Stimulated activated CD8-positive, alpha-beta memory T cell treated with anti-CD3 and anti-CD28 coated beads, Interleukin-15, amount 100 ng/mL, for 1 hour (primary cell): Measurements from ENCODE around the gene SYNGR2.

Experiments
- DNase-seq: peaks from one replicate; pipeline ENCODE4 v3.0.0-alpha.2; 2020; ENCODE audit warnings: low read depth

The SYNGR2 gene

GRCh38 chr17:78168242-78168902, at the start of gene SYNGR2:
SYNGR2 (plus strand) TSS chr17:78168581; CDS start chr17:78168617, 36 bp downstream.
- DNase-seq = peak; percentile 66

GRCh38 chr17:78118801-78119241, 49.6 kb upstream of the SYNGR2 start:
- no peak for DNase-seq

GRCh38 chr17:78120537-78120936, 47.8 kb upstream of the SYNGR2 start:
- DNase-seq = no peak

- no peak for DNase-seq
Observed at GRCh38 chr17:78120971-78121800, 47.2 kb upstream of the SYNGR2 start.

- no peak for DNase-seq
Observed at GRCh38 chr17:78121801-78122215, 46.6 kb upstream of the SYNGR2 start.

- no peak for DNase-seq
Observed at GRCh38 chr17:78122216-78122930, 46.0 kb upstream of the SYNGR2 start.

- no peak for DNase-seq
Observed at GRCh38 chr17:78122931-78123249, 45.5 kb upstream of the SYNGR2 start.

- DNase-seq = no peak
Observed at GRCh38 chr17:78123258-78123929, 45.0 kb upstream of the SYNGR2 start.

- DNase-seq = no peak
Observed at GRCh38 chr17:78124081-78124835, 44.1 kb upstream of the SYNGR2 start.

- no peak for DNase-seq
Observed at GRCh38 chr17:78124836-78125137, 43.6 kb upstream of the SYNGR2 start.

GRCh38 chr17:78125138-78125913, 43.1 kb upstream of the SYNGR2 start:
- no peak for DNase-seq

GRCh38 chr17:78125976-78126894, 42.1 kb upstream of the SYNGR2 start:
- no peak for DNase-seq

- DNase-seq = no peak
Observed at GRCh38 chr17:78126895-78127238, 41.5 kb upstream of the SYNGR2 start.

- DNase-seq = peak; percentile 28
Observed at GRCh38 chr17:78127239-78127887, 41.0 kb upstream of the SYNGR2 start.

GRCh38 chr17:78127888-78128550, 40.4 kb upstream of the SYNGR2 start:
- DNase-seq = no peak

GRCh38 chr17:78128551-78129350, 39.6 kb upstream of the SYNGR2 start, which contains the start of gene TMC6:
TMC6 (minus strand) TSS chr17:78128755; CDS start chr17:78126832, 1,923 bp downstream.
- peak; percentile 38 for DNase-seq

- no peak for DNase-seq
Observed at GRCh38 chr17:78129351-78130089, 38.9 kb upstream of the SYNGR2 start.
